Nucleus accumbens (tissue), 56 donors: ENCODE results near the gene EIF4G3.
A peak's percentile ranks its signal among the peaks of the same experiment; 100 is the strongest.
"Not testable (repeated sequence)": the region's sequence is repeated elsewhere in the genome, so short reads cannot be mapped to it uniquely, and the experiment has no call there.

Experiments
- DNase-seq, 56 donors: peaks; one replicate each; lab custom pipeline; 2025; lab: John Stamatoyannopoulos, UW

The EIF4G3 gene

DNA sequence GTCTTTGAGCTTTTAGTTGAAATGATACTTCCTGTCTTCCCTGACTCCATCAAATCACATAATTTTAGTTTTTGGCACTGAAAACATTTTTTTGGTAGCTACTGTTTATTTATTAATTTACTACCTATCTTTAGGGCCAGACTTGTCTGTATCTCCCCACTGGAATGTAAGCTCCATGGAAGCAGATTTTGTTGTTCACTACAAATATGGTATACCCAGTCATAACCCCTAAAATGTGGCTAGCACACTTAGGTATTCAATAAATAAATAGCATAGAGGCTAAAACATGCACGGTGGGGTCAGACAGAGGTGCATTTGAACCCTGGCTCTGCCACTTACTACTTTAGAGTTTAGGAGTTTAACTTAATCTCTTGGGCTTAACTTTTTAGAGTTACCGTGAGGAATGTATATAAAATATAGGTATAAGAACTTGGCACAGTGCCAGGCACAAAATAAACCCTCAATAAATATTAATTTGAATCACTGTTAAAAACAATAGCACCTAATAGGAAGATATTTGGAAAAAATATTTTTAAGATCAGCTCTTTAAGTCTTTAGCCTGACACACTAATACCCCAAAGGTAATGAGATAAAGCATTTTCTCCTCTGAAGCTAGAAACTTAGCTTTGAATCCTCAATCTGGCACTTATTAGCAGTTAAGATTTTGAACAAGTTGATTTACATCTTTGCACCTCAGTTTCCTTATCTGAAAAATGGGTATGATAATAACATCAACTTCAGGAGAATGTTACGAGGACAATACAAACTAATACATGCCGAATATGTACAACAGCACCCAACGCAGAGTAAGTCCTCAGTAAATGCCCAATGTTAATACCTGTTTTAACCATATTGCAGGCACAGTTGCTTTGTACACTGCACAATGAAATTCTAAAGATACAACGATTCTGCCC is 330.0 kb downstream of the EIF4G3 start:
- DNase-seq = no peak

DNA sequence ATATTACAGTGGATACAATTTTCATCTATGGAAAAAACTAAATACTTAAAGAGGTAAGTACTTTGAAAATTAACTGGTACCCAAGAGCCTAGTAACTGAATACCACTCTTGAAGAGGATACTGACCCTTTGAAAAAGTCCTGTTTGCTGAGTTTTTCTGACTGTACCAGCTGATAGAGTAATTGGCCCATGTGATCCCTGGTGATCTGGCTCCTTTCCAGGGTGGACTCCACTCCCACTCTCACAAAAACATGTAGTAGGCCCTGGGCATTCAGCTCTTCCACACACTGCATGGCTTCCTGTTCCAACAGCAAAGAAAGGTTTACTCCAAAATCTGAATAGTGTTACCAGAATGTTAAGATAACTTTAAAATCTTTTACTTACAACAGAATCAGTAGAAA is 336.0 kb downstream of the EIF4G3 start:
- peak in 1 of 56 donors; percentile 1 for DNase-seq

DNA sequence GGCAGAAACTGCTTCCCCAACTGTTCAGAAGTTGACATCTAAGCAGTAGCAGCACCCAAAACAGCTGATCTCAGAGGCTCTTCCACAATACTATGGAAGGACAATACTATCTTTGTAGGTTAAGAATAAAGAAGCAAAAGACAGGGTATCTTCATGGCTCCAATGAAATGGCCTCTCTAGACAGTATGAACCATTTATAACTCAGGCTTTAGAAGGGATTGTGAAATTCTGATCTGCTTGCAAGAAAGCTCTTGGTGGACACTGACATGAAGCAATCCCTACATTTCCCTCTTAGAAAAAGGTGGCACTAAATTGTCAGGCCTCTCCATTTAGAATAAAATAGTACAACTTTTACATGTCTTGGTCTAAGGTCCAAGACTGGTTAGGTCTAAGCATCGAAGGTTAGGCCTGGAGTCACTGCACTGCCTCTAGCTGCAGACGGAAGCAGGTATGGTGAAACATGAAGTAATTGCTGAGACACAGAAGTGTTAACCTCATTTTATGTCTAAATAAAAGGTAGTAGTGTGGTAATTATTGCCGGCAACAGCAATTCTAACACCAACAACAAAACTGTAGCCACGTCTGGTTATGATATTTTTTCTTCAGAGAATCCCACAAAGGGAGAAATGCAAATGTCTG is 339.0 kb downstream of the EIF4G3 start:
- DNase-seq = no peak

- DNase-seq = no peak
Observed at GRCh38 chr1:20836230-20836629, 340.5 kb downstream of the EIF4G3 start.

- no peak for DNase-seq
Observed at GRCh38 chr1:20834780-20835179, 341.9 kb downstream of the EIF4G3 start.

DNA sequence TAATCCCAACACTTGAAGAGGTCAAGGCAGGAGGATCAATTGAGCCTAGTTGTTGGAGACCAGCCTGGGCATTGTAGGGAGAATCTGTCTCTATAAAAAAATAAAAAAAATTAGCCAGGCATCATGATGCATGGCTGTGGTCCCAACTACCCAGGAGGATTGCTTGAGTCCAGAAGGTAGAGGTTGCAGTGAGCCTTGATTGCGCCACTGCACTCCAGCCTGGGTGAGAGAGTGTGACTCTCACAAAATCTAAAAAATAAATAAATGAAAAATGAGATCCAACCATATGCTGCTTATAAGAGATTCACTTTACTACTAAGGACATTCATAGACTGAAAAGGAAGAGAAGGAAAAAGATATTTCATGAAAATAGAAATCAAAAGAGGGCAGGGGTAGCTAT is 342.5 kb downstream of the EIF4G3 start:
- DNase-seq = no peak

GRCh38 chr1:20830378-20830777 is 346.3 kb downstream of the EIF4G3 start:
- DNase-seq = no peak

DNA sequence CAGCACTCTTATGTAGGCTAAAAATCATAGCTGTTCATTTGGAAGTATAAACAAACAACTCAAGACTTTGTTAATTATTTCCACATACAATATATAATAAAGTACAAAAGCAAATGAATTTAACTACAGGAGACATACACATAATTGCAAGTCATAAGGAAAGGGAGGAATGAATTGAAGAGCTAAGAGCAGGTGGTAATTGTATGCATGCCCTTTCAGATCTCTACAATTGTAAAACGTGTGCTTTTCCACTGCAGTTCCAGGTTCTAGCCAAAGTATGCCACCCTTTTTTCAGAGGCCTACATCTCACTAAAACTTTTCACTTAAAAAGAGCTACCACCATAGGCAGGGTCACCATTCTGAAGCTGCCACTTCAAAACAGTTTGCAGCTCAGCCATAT is 346.8 kb downstream of the EIF4G3 start:
- DNase-seq = no peak

GRCh38 chr1:20829531-20829930 is 347.2 kb downstream of the EIF4G3 start:
- no peak for DNase-seq

DNA sequence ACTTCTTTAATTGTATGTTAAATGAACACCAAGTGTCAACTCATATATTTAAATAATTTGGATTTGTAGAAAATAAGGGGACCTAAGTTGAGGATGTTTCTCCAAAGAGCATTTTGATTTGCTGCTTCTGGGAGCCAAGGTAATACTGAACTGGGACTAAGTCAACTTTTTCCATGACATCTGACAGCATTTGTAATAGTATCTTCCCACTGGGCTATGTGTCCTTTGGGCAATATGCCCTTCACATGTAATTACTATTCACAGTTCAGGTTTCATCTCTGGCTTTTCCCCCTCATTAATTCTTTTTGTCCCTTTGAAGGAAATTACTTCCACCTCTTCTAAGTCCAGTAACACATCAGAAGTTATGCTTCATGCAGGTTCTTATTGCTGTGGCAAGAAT is 352.9 kb downstream of the EIF4G3 start:
- DNase-seq = no peak

GRCh38 chr1:20821466-20821865 is 355.2 kb downstream of the EIF4G3 start:
- DNase-seq = no peak

DNA sequence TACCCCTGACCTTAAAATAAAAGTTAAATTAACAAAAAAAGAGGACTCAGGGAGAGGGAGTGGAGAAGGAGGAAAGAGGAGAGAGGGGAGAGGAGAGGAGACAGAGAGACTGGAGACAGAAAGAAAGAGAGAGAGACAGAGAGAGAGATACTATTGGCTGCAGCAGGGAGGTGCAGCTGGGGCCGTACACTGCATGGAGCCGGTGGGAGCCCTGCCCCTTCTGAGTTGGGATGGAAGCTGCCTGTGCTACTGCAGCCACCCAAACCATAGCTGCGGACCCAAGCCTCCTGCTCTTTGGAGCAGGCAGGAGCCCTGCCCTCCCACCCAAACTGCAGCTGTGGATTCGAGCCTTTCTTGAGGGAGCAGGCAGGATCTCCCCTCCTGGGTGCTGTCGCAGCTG is 356.9 kb downstream of the EIF4G3 start:
- no peak for DNase-seq

- no peak for DNase-seq
Observed at GRCh38 chr1:20814534-20814871, 362.2 kb downstream of the EIF4G3 start.

DNA sequence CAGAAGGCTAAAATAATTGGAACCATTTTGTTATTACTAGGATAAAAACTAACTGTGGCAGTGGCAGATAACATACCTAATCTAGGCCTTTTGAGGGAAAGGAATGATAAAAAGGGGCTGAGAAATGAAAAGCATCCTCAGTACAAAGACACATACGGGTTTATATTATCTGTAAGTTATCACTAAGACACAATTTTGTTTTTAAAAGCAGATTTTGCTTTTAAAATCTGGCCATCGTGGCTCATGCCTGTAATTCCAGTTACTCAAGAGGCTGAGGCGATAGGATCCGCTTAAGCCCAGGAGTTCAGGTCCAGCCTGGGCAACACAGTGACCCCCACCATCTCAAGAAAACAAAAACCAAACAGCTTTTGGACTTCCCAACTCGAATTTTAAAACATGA is 364.8 kb downstream of the EIF4G3 start:
- no peak for DNase-seq

GRCh38 chr1:20793236-20793635 is 383.5 kb downstream of the EIF4G3 start:
- DNase-seq = no peak

GRCh38 chr1:20792196-20792595 is 384.5 kb downstream of the EIF4G3 start:
- no peak for DNase-seq

GRCh38 chr1:20790785-20791184 is 385.9 kb downstream of the EIF4G3 start:
- DNase-seq = no peak

GRCh38 chr1:20789598-20789997 is 387.1 kb downstream of the EIF4G3 start:
- not testable (repeated sequence) for DNase-seq

DNA sequence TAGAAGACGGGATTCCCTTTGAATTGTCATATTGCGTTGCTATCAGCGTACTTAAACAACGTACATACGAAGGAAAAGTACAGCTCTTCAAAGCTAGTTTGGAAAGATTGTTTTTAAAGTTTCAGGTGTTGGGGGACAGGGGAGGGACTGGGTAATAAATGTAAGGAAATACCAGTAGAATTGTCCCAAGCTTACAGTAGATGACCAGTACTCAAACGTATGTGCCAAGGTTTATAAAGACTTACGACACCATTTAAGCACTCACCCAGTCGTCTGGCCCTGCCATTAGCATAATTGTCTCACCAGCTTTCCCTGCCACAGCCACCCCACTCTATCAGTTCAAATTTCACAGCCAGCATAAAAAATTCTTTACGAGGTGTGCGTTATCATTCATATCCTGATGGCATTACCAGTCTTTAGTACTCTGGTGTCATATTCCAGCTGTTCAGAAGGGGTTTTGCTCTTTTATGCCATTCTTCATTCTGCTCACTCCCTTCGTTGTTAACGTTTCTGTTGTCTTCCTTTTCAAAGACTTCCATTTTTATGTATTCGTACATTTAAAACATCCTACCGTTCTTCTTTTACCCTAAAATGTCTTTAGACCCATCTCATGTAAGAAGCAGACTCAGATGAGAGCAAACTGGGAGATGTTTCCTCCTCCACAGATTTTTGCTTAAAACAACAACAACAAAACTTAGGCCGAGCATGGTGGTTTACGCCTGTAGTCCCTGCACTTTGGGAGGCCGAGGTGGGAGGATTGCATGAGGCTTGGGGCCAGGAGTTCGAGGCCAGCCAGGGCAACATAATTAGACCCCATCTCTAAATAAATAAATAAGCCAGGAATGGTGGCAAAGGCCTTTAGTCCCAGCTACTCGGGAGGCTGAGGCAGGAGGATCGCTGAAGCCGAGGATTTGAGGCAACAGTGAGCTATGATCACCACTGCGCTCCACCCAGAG is 388.6 kb downstream of the EIF4G3 start:
- DNase-seq = peak in 1 of 56 donors; percentile 37

DNA sequence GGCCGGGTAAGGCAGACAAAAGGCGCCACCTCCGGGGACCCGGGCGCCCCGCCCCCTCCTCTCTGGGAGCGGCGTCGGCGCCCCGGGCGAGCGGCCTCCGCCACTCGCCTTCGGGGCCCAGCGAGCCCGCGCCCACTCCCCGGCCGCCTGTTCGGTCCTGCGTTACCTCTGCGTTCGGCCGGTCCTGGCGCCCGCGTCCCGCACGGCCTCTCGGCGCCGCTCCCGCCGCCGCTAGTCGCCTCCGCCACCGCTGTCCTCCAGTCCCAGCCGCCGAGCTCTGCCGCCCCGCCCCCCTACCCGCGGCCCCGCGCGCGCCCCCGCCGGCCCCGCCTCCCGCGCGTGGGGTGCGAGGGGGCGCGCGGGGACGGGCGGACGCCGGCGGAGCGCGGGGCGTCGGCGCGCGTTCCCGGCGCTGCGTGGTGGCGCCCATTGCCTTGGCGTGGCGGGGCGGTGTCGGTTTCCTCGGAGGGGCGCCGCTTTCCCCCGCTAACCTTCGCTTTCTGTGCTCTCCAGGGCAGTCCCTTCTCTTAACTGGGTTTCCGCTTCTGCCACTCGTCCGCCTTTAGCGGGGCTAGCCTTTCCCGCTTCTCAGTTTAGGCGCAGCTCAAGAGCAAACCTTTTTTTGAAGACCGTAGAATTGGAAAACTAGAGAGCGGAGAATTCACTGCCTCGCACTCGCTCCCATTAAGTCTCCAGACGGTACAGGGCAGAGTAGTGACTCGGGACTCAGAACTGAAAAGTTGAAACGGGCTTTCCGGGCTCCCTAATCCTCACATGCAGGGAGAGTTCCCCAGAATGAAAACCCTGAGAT is 389.5 kb downstream of the EIF4G3 start, which contains the start of gene HP1BP3:
TSS of gene HP1BP3 (minus strand) at position 279 of the 811 bp plus-strand sequence. CDS start 6,867 bp downstream, outside the sequence.
- DNase-seq = peak in 53 of 56 donors; percentile 13 to 94 (median 75)
